GM04504 (cell line): Measurements from ENCODE around the gene SAP30BP.
A peak's percentile ranks its signal among the peaks of the same experiment; 100 is the strongest.

Source experiments
- DNase-seq: peaks from one replicate; pipeline ENCODE4 v3.0.0-alpha.2; 2012; ENCODE audit warnings: low read depth

The SAP30BP gene

GRCh38 chr17:75739801-75740200 lies 72.7 kb downstream of the SAP30BP start:
- no peak for DNase-seq

- no peak for DNase-seq
Observed at GRCh38 chr17:75740215-75740614, 73.1 kb downstream of the SAP30BP start.

GRCh38 chr17:75740631-75741077 lies 73.5 kb downstream of the SAP30BP start:
- DNase-seq: no peak

GRCh38 chr17:75742337-75742736 lies 75.2 kb downstream of the SAP30BP start:
- DNase-seq: no peak

GRCh38 chr17:75743625-75744206 lies 76.6 kb downstream of the SAP30BP start:
- no peak for DNase-seq

- no peak for DNase-seq
Observed at GRCh38 chr17:75748706-75749105, 81.6 kb downstream of the SAP30BP start.

- DNase-seq: peak; percentile 46
Observed at GRCh38 chr17:75749545-75750389, 82.6 kb downstream of the SAP30BP start.

- DNase-seq: no peak
Observed at GRCh38 chr17:75750661-75751423, 83.7 kb downstream of the SAP30BP start.

GRCh38 chr17:75751676-75752404 lies 84.7 kb downstream of the SAP30BP start:
- DNase-seq: no peak

GRCh38 chr17:75752405-75752709 lies 85.2 kb downstream of the SAP30BP start:
- no peak for DNase-seq

- no peak for DNase-seq
Observed at GRCh38 chr17:75752802-75753513, 85.8 kb downstream of the SAP30BP start.

- no peak for DNase-seq
Observed at GRCh38 chr17:75753514-75754377, 86.6 kb downstream of the SAP30BP start.

- no peak for DNase-seq
Observed at GRCh38 chr17:75754378-75755204, 87.5 kb downstream of the SAP30BP start.

GRCh38 chr17:75755205-75755901 lies 88.2 kb downstream of the SAP30BP start:
- no peak for DNase-seq

GRCh38 chr17:75755990-75756389 lies 88.9 kb downstream of the SAP30BP start:
- no peak for DNase-seq

- DNase-seq: no peak
Observed at GRCh38 chr17:75756451-75757085, 89.4 kb downstream of the SAP30BP start.

GRCh38 chr17:75757086-75757681 lies 90.0 kb downstream of the SAP30BP start:
- no peak for DNase-seq
